Smooth muscle cell (in vitro differentiated cells): ENCODE data around the gene CYP4B1. TPM values are rescaled to one million over a fixed set of nuclear protein-coding genes. Genes with fewer than 3 reads are reported as not detected.

Experiments used
- DNase-seq: peaks from one replicate; lab custom pipeline; 2025; ENCODE audit not compliant: unreplicated experiment; lab: John Stamatoyannopoulos, UW
- H2AFZ ChIP-seq: fragments of 200-600 bp; sonication (generic); 2 replicates; pipeline ENCODE4 v1.6.0; 2016; ENCODE audit warnings: antibody characterized with exemption, low read depth, mild to moderate bottlenecking
- H3F3A ChIP-seq: fragments of 200-600 bp; sonication (generic); 2 replicates; pipeline ENCODE4 v1.6.0; 2017; ENCODE audit warnings: antibody characterized with exemption, low read depth
- H3K27ac ChIP-seq: fragments of 200-600 bp; sonication (generic); 2 replicates; pipeline ENCODE4 v1.5.1; 2016; ENCODE audit warnings: low read depth, mild to moderate bottlenecking
- H3K27me3 ChIP-seq: fragments of 200-600 bp; sonication (generic); 2 replicates; pipeline ENCODE4 v1.6.1; 2016; ENCODE audit warnings: low read depth, mild to moderate bottlenecking
- H3K36me3 ChIP-seq: fragments of 200-600 bp; sonication (generic); 2 replicates; pipeline ENCODE4 v1.5.1; 2016; ENCODE audit warnings: low read depth
- H3K4me1 ChIP-seq: fragments of 200-600 bp; sonication (generic); 2 replicates; pipeline ENCODE4 v1.5.1; 2016; ENCODE audit warnings: low read depth
- H3K4me2 ChIP-seq: fragments of 200-600 bp; sonication (generic); 2 replicates; pipeline ENCODE4 v1.6.0; 2016; ENCODE audit warnings: mild to moderate bottlenecking
- H3K4me3 ChIP-seq: fragments of 200-600 bp; sonication (generic); 2 replicates; pipeline ENCODE4 v1.5.1; 2016; ENCODE audit warnings: mild to moderate bottlenecking
- H3K79me2 ChIP-seq: fragments of 200-600 bp; sonication (generic); 2 replicates; pipeline ENCODE4 v1.6.0; 2016; ENCODE audit warnings: low read depth, mild to moderate bottlenecking
- H3K9ac ChIP-seq: fragments of 200-600 bp; sonication (generic); 2 replicates; pipeline ENCODE4 v1.6.0; 2016; ENCODE audit warnings: low read depth
- H3K9me3 ChIP-seq: fragments of 200-600 bp; sonication (generic); replicated peaks from 2 replicates; pipeline ENCODE4 v1.5.1; 2016; ENCODE audit warnings: low read depth
- H4K20me1 ChIP-seq: fragments of 200-600 bp; sonication (generic); 2 replicates; pipeline ENCODE4 v1.6.0; 2016; ENCODE audit warnings: low read depth
- WGBS: methylation state at CpG from one replicate; pipeline ENCODE4 v1.1.7; 2016; ENCODE audit warnings: low lambda C conversion rate; 5-methylcytosine and 5-hydroxymethylcytosine counted together
- polyA plus RNA-seq: library from polyadenylated mRNA; unstranded; fragments of >200 nt; fragmentation: Nextera tagmentation; extraction: Ambion mirVana; gene quantifications from 2 replicates; pipeline ENCODE4 v1.2.1, GENCODE V29; 2016
- total RNA-seq: library from RNA; depleted of rRNA; stranded (reverse); fragments of >200 nt; gene quantifications from 2 replicates; pipeline ENCODE4 v1.2.3, GENCODE V29; 2014
- TF ChIP-seq, protein P1 (sequence below): fragments of 200-600 bp; sonication (generic); IDR thresholded peaks from 2 replicates; pipeline ENCODE4 v1.5.1; 2017; ENCODE audit warnings: borderline replicate concordance, mild to moderate bottlenecking, antibody characterized with exemption; ENCODE audit not compliant: insufficient read depth, poor library complexity, severe bottlenecking

CYP4B1 gene
- total and polyA plus RNA-seq, 2 experiments from 2014 or later = not detected

DNA sequence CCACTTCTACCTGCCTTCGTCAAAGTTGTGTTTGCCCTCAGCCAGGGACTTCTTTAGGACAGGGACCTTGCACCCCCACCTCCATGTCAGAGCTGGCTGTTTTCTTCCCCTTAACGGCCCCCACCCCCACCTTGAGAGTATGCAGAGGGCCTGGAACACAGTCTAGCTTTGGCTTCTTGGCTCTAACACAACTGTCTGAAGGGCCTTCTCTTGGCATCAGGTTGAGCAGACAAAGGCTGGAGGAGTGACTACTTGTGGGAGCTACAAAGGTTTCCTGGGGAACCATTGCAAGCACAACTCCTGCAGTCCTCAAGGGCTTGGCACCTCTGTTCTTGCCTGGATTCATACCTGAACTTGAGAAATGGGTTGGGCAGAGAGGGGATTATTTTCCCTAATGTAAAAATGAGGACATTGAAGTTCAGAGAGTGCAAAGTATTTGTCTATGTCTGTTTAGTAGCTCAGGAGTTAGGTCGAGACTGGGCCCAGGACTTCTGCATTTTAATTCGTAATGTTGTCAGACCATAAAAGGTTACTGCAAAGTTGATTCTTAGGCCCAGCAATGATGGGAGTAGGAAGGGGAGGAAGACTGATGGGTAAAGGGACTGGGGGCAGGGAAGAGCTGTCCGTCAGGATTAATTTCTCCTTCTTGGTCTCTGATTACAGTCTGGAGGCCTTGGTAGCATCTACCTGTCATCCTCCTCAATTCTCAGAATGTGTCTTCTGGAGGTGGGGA is 2.6 kb downstream of the CYP4B1 start:
- H3K27me3 ChIP-seq = no peaks in the 10 kb centered on the region
- H3K4me1 ChIP-seq = no peaks in the 10 kb centered on the region
- no peak overlapping the region for H3K9ac ChIP-seq
- H2AFZ ChIP-seq = no peak overlapping the region
- no peak for DNase-seq
- H3K9me3 ChIP-seq = no peaks in the 10 kb centered on the region
- H3F3A ChIP-seq = no peaks in the 10 kb centered on the region
- H3K27ac ChIP-seq = no peak overlapping the region
- no peaks in the 10 kb centered on the region for H3K36me3 ChIP-seq
- WGBS = 83% methylated on average over 5 of the region's 5 CpGs
- H3K4me2 ChIP-seq = no peak overlapping the region
- no peaks in the 10 kb centered on the region for H3K79me2 ChIP-seq
- no peak overlapping the region for H3K4me3 ChIP-seq
- TF ChIP-seq, protein P1, sequence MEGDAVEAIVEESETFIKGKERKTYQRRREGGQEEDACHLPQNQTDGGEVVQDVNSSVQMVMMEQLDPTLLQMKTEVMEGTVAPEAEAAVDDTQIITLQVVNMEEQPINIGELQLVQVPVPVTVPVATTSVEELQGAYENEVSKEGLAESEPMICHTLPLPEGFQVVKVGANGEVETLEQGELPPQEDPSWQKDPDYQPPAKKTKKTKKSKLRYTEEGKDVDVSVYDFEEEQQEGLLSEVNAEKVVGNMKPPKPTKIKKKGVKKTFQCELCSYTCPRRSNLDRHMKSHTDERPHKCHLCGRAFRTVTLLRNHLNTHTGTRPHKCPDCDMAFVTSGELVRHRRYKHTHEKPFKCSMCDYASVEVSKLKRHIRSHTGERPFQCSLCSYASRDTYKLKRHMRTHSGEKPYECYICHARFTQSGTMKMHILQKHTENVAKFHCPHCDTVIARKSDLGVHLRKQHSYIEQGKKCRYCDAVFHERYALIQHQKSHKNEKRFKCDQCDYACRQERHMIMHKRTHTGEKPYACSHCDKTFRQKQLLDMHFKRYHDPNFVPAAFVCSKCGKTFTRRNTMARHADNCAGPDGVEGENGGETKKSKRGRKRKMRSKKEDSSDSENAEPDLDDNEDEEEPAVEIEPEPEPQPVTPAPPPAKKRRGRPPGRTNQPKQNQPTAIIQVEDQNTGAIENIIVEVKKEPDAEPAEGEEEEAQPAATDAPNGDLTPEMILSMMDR = no peak
- no peaks in the 10 kb centered on the region for H4K20me1 ChIP-seq

DNA sequence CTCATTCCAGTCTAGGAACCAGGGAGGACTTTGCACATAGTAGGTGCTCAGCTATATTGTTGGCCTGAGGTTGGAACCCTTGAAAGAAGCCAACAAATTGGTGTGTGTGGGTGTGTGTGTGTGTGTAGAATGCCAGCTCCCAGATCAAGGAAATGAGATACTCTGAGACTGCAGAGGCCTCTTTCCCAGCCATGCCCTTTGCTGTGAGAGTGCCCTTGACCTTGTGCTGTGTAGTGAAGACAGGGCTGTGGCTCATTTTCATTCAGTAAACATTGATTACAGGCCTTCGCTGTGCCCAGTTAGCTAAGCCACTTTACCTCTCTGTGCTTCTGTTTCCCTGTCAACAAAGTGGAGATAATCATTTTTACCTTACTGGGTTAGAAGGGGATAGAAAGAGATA is 3.2 kb downstream of the CYP4B1 start:
- H3F3A ChIP-seq = no peaks in the 10 kb centered on the region
- no peak overlapping the region for H3K4me3 ChIP-seq
- H3K9me3 ChIP-seq = no peaks in the 10 kb centered on the region
- no peak overlapping the region for H3K9ac ChIP-seq
- no peaks in the 10 kb centered on the region for H3K4me1 ChIP-seq
- H4K20me1 ChIP-seq = no peaks in the 10 kb centered on the region
- no peaks in the 10 kb centered on the region for H3K27me3 ChIP-seq
- no peak overlapping the region for H3K27ac ChIP-seq
- H3K36me3 ChIP-seq = no peaks in the 10 kb centered on the region
- no peak for DNase-seq
- TF ChIP-seq, protein P1 = no peak
- H3K4me2 ChIP-seq = no peak overlapping the region
- H3K79me2 ChIP-seq = no peaks in the 10 kb centered on the region
- no peak overlapping the region for H2AFZ ChIP-seq
- WGBS = 5% methylated on average over 1 of the region's 1 CpG

DNA sequence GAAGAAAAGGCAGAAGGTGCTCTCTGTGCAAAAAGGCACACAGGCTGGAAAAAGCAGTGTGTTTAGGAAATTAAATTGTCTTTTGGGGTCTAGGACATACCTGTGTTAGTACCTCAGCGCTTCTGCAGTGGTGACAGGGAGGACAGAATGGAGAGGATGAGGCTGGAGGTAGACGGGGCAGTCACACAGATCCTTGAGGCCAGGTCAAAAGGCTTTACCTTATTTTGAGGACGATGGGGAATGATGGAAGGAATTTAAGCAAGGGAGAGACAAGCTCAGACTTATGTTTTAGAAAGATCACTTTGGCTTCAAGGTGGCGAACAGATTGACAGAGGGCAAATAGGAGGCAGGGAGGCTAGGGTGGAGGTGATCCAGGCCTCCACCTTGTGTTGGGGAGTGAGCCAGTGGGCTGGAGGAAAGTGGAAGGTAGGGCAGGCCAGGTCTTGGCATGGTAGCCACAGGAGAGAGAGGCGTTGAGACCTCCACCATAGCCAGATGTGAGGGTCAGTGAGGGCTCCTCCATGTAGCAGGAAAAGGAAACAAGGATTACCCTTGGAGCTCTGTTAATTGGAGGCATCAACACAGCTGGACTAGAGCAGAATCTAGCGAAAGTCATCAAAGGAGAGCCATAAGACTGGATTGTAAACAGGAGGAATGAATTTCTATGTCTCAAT is 4.2 kb downstream of the CYP4B1 start:
- H2AFZ ChIP-seq = no peak overlapping the region
- H3K9ac ChIP-seq = no peak overlapping the region
- no peaks in the 10 kb centered on the region for H3K9me3 ChIP-seq
- H3K27me3 ChIP-seq = no peaks in the 10 kb centered on the region
- H3K4me2 ChIP-seq = no peak overlapping the region
- no peaks in the 10 kb centered on the region for H4K20me1 ChIP-seq
- 72% methylated on average over 6 of the region's 6 CpGs for WGBS
- H3K4me3 ChIP-seq = no peak overlapping the region
- TF ChIP-seq, protein P1 = no peak
- H3K4me1 ChIP-seq = no peaks in the 10 kb centered on the region
- H3K36me3 ChIP-seq = no peaks in the 10 kb centered on the region
- H3K79me2 ChIP-seq = no peaks in the 10 kb centered on the region
- no peak for DNase-seq
- no peaks in the 10 kb centered on the region for H3F3A ChIP-seq
- no peak overlapping the region for H3K27ac ChIP-seq
